22Rv1 (cell line): ENCODE results near the gene NAXD.

Experiments
- CTCF ChIP-seq: fragments of 450-650 bp; IDR thresholded peaks from 2 replicates; pipeline ENCODE4 v1.5.1; 2017; ENCODE audit warnings: mild to moderate bottlenecking
- ZFX ChIP-seq: fragments of 450-650 bp; IDR thresholded peaks from 2 replicates; pipeline ENCODE4 v1.6.1; 2017; ENCODE audit warnings: antibody characterized with exemption, borderline replicate concordance

GRCh38 chr13:110615322-110616102, at the start of gene NAXD:
- TF ChIP-seq CTCF, result peak; percentile 15; the same call in 1 of the 2 replicates
- TF ChIP-seq ZFX, result no peak
